Stimulated activated CD8-positive, alpha-beta memory T cell treated with anti-CD3 and anti-CD28 coated beads, Interleukin-15, amount 100 ng/mL, for 24 hours (primary cell): Measurements from ENCODE around the gene ALDH9A1.
"Not testable (repeated sequence)": the region's sequence is repeated elsewhere in the genome, so short reads cannot be mapped to it uniquely, and the experiment has no call there.

Experiments used
- DNase-seq: peaks from one replicate; pipeline ENCODE4 v3.0.0-alpha.2; 2020; ENCODE audit warnings: low read depth

ALDH9A1 gene

GRCh38 chr1:165686971-165687433, 11.4 kb downstream of the ALDH9A1 start:
- no peak for DNase-seq

GRCh38 chr1:165686121-165686970, 12.0 kb downstream of the ALDH9A1 start:
- DNase-seq: no peak

GRCh38 chr1:165683848-165684485, 14.4 kb downstream of the ALDH9A1 start:
- no peak for DNase-seq

- DNase-seq: not testable (repeated sequence)
Observed at GRCh38 chr1:165680773-165681172, 17.6 kb downstream of the ALDH9A1 start.

GRCh38 chr1:165680303-165680702, 18.1 kb downstream of the ALDH9A1 start:
- no peak for DNase-seq

- no peak for DNase-seq
Observed at GRCh38 chr1:165679282-165680036, 18.9 kb downstream of the ALDH9A1 start.

GRCh38 chr1:165678509-165678908, 19.9 kb downstream of the ALDH9A1 start:
- no peak for DNase-seq

- DNase-seq: no peak
Observed at GRCh38 chr1:165675794-165676193, 22.6 kb downstream of the ALDH9A1 start.

GRCh38 chr1:165674599-165674998, 23.8 kb downstream of the ALDH9A1 start:
- no peak for DNase-seq

- no peak for DNase-seq
Observed at GRCh38 chr1:165671526-165671925, 26.8 kb downstream of the ALDH9A1 start.

- no peak for DNase-seq
Observed at GRCh38 chr1:165668184-165668583, 30.2 kb downstream of the ALDH9A1 start.

GRCh38 chr1:165666152-165666825, 32.1 kb downstream of the ALDH9A1 start:
- no peak for DNase-seq

GRCh38 chr1:165662186-165662585, 36.2 kb downstream of the ALDH9A1 start:
- no peak for DNase-seq

- no peak for DNase-seq
Observed at GRCh38 chr1:165661703-165662102, 36.7 kb downstream of the ALDH9A1 start.

- DNase-seq: no peak
Observed at GRCh38 chr1:165659581-165659895, 38.8 kb downstream of the ALDH9A1 start.

- not testable (repeated sequence) for DNase-seq
Observed at GRCh38 chr1:165658766-165659580, 39.4 kb downstream of the ALDH9A1 start.

GRCh38 chr1:165650981-165651625, 47.3 kb downstream of the ALDH9A1 start:
- no peak for DNase-seq

- no peak for DNase-seq
Observed at GRCh38 chr1:165648919-165649572, 49.3 kb downstream of the ALDH9A1 start.

- DNase-seq: no peak
Observed at GRCh38 chr1:165647970-165648369, 50.4 kb downstream of the ALDH9A1 start.

- DNase-seq: no peak
Observed at GRCh38 chr1:165647517-165647916, 50.8 kb downstream of the ALDH9A1 start.
